SK-N-MC (cell line): Measurements from ENCODE around the gene CAPS.

Experiments used
- DNase-seq: peaks from one replicate; pipeline ENCODE4 v3.0.0-alpha.2; 2011; ENCODE audit warnings: low read depth, low spot score
- H3K27ac ChIP-seq: fragments of 200-600 bp; sonication (generic); 2 replicates; pipeline ENCODE4 v1.5.1; 2016; ENCODE audit warnings: mixed run types
- H3K36me3 ChIP-seq: fragments of 200-600 bp; sonication (generic); 2 replicates; pipeline ENCODE4 v1.6.1; 2017; ENCODE audit warnings: antibody characterized with exemption, low read length, mixed read lengths; ENCODE audit not compliant: insufficient read depth
- H3K4me3 ChIP-seq: fragments of 200-600 bp; sonication (generic); 2 replicates; pipeline ENCODE4 v1.5.1; 2016
- H3K9ac ChIP-seq: fragments of 200-600 bp; sonication (generic); 2 replicates; pipeline ENCODE4 v1.8.0; 2017; ENCODE audit warnings: mixed run types, mixed read lengths; ENCODE audit not compliant: insufficient read length
- H3K9me3 ChIP-seq: fragments of 200-600 bp; sonication (generic); 2 replicates; pipeline ENCODE4 v1.6.1; 2017; ENCODE audit warnings: low read depth, mild to moderate bottlenecking, antibody characterized with exemption, low read length, moderate library complexity, mixed read lengths
- EZH2 ChIP-seq: fragments of 200-600 bp; sonication (generic); IDR thresholded peaks from one replicate; pipeline ENCODE4 v1.6.1; 2017; ENCODE audit warnings: antibody characterized with exemption
- FOXP2 ChIP-seq: optimal IDR thresholded peaks from 2 replicates; pipeline ENCODE3; 2011; ENCODE audit warnings: mild to moderate bottlenecking, moderate library complexity; ENCODE audit not compliant: insufficient read depth; ENCODE audit errors: extremely low read length, control extremely low read depth
- POLR2AphosphoS5 ChIP-seq: IDR thresholded peaks from 2 replicates; pipeline ENCODE4 v1.6.1; 2012; ENCODE audit warnings: mild to moderate bottlenecking, low read depth, low read length, borderline replicate concordance

Gene CAPS

GRCh38 chr19:5890099-5890498 is 24.0 kb upstream of the CAPS start:
- H3K36me3 ChIP-seq: no peaks in the 10 kb centered on the region; the same call in 1 of the 2 replicates
- no peak overlapping the region for H3K4me3 ChIP-seq
- no peak for DNase-seq
- TF ChIP-seq EZH2 (no peak), FOXP2 (no peak), POLR2AphosphoS5 (no peak)
- H3K9ac ChIP-seq: no peak overlapping the region
- H3K27ac ChIP-seq: no peak overlapping the region
- no peaks in the 10 kb centered on the region for H3K9me3 ChIP-seq

- DNase-seq: no peak
- Histone ChIP-seq H3K9ac (no peak overlapping the region), H3K27ac (no peak overlapping the region), H3K9me3 (no peaks in the 10 kb centered on the region), H3K4me3 (no peak overlapping the region), H3K36me3 (no peaks in the 10 kb centered on the region; the same call in 1 of the 2 replicates)
- TF ChIP-seq EZH2 (no peak), FOXP2 (no peak), POLR2AphosphoS5 (no peak)
Measured at GRCh38 chr19:5891572-5891937, 22.5 kb upstream of the CAPS start.

- DNase-seq: no peak
- Histone ChIP-seq H3K4me3 (no peak overlapping the region), H3K27ac (no peak overlapping the region), H3K36me3 (peaks cover 3% of the 10 kb centered on the region; the same call in 1 of the 2 replicates), H3K9me3 (no peaks in the 10 kb centered on the region), H3K9ac (no peak overlapping the region)
- TF ChIP-seq POLR2AphosphoS5 (no peak), FOXP2 (no peak), EZH2 (no peak)
Measured at GRCh38 chr19:5891938-5892771, 21.9 kb upstream of the CAPS start.

- no peak overlapping the region for H3K4me3 ChIP-seq
- no peak overlapping the region for H3K27ac ChIP-seq
- TF ChIP-seq EZH2 (no peak), FOXP2 (no peak), POLR2AphosphoS5 (no peak)
- H3K9me3 ChIP-seq: no peaks in the 10 kb centered on the region
- peaks cover 3% of the 10 kb centered on the region; the same call in 1 of the 2 replicates for H3K36me3 ChIP-seq
- no peak for DNase-seq
- no peak overlapping the region for H3K9ac ChIP-seq
Measured at GRCh38 chr19:5892772-5893275, 21.2 kb upstream of the CAPS start.

GRCh38 chr19:5893296-5893903 is 20.7 kb upstream of the CAPS start:
- Histone ChIP-seq H3K36me3 (peaks cover 3% of the 10 kb centered on the region; the same call in 1 of the 2 replicates), H3K27ac (no peak overlapping the region), H3K4me3 (no peak overlapping the region), H3K9me3 (no peaks in the 10 kb centered on the region), H3K9ac (no peak overlapping the region)
- TF ChIP-seq POLR2AphosphoS5: peak; percentile 32; the same call in 1 of the 2 replicates
- no peak for TF ChIP-seq FOXP2
- TF ChIP-seq EZH2: no peak
- DNase-seq: no peak

GRCh38 chr19:5893907-5894703 is 19.9 kb upstream of the CAPS start:
- Histone ChIP-seq H3K27ac (no peak overlapping the region), H3K36me3 (peaks cover 3% of the 10 kb centered on the region; the same call in 1 of the 2 replicates), H3K9ac (no peak overlapping the region), H3K9me3 (no peaks in the 10 kb centered on the region), H3K4me3 (no peak overlapping the region)
- DNase-seq: no peak
- no peak for TF ChIP-seq POLR2AphosphoS5
- no peak for TF ChIP-seq FOXP2
- TF ChIP-seq EZH2: no peak

GRCh38 chr19:5894704-5895349 is 19.2 kb upstream of the CAPS start:
- no peak overlapping the region for H3K9ac ChIP-seq
- H3K9me3 ChIP-seq: no peaks in the 10 kb centered on the region
- H3K36me3 ChIP-seq: peaks cover 3% of the 10 kb centered on the region; the same call in 1 of the 2 replicates
- TF ChIP-seq POLR2AphosphoS5 (no peak), FOXP2 (no peak), EZH2 (no peak)
- DNase-seq: no peak
- no peak overlapping the region for H3K27ac ChIP-seq
- no peak overlapping the region for H3K4me3 ChIP-seq

GRCh38 chr19:5895409-5895808 is 18.6 kb upstream of the CAPS start:
- H3K4me3 ChIP-seq: no peak overlapping the region
- no peak for TF ChIP-seq FOXP2
- TF ChIP-seq POLR2AphosphoS5: no peak
- no peak for TF ChIP-seq EZH2
- DNase-seq: no peak

More at GRCh38 chr19:5895409-5895808, 18.6 kb upstream of the CAPS start:
- Histone ChIP-seq H3K9me3 (no peaks in the 10 kb centered on the region), H3K9ac (no peak overlapping the region), H3K27ac (no peak overlapping the region), H3K36me3 (peaks cover 9% of the 10 kb centered on the region)
